Pancreas (tissue), 10 donors: ENCODE measurements around the gene ID3. TPM values are rescaled to one million over a fixed set of nuclear protein-coding genes. Genes with fewer than 3 reads are reported as not detected.
"Not testable (repeated sequence)": the region's sequence is repeated elsewhere in the genome, so short reads cannot be mapped to it uniquely, and the experiment has no call there.

ENCODE experiments used
- ATAC-seq, 4 donors: fragments of 200-7000 bp; cut with Tn5 transposase; one replicate each; pipeline versions ENCODE4 v1.8.0 to v1.9.1; 2020; ENCODE audit warnings: mild to moderate bottlenecking in 4 of 4, moderate library complexity in 4 of 4
- DNase-seq, 6 donors: peaks; one replicate each; pipeline ENCODE4 v3.0.0-alpha.2; 2020
- FAIRE-seq: peaks from 2 replicates; lab custom pipeline; 2012; peaks lifted over from hg19 to GRCh38; lab: Jason Lieb, UNC
- H3K27ac ChIP-seq, 4 donors: fragments of 200-600 bp; sonication (generic); 1 replicate in 3 of 4; 2 replicates in 1 of 4; pipeline versions ENCODE4 v1.5.0 to v1.8.0; 2020
- H3K27me3 ChIP-seq, 4 donors: fragments of 200-600 bp; one replicate each; pipeline ENCODE4 v1.8.0; 2021
- H3K36me3 ChIP-seq, 3 donors: fragments of 200-600 bp; sonication (generic) in 1 of 3; one replicate each; pipeline versions ENCODE4 v1.5.0 to v1.8.0; 2020 to 2021
- H3K4me1 ChIP-seq, 3 donors: fragments of 200-600 bp; one replicate each; pipeline ENCODE4 v1.8.0; 2021
- H3K4me3 ChIP-seq, 4 donors: fragments of 200-600 bp; sonication (generic) in 2 of 4; one replicate each; pipeline versions ENCODE4 v1.5.0 to v1.8.0; 2020 to 2021
- H3K9me3 ChIP-seq, 4 donors: fragments of 200-600 bp; one replicate each; pipeline ENCODE4 v1.8.0; 2021
- CTCF ChIP-seq, 4 donors: fragments of 200-600 bp; sonication (generic) in 3 of 4; IDR thresholded peaks; one replicate each; pipeline versions ENCODE4 v1.5.0 to v1.8.0; 2021; ENCODE audit warnings: antibody characterized with exemption in 4 of 4
- WGBS, 2 donors: extraction: QIAGEN DNeasy Blood & Tissue Kit; methylation state at CpG; one replicate each; pipeline ENCODE4 v1.1.7; 2013; 5-methylcytosine and 5-hydroxymethylcytosine counted together
- intact Hi-C, 3 donors: fragments of 100-400 bp; cut with DNase I; formaldehyde crosslinking; loops; one replicate each; pipeline versions ENCODE4 v1.11.1 to v1.14.2; 2022
- polyA plus RNA-seq, 2 donors: library from polyadenylated mRNA; stranded (reverse); fragments of 200-250 nt; gene quantifications; one replicate each; pipeline ENCODE4 v1.2.3, GENCODE V29; 2013
- total RNA-seq, 6 donors: library from RNA; stranded (reverse); fragmentation: NEBNext Ultra II Directional in 4 of 6; extraction: Animal tissue kit (Norgen Biotek cat#: 25700) in 4 of 6; gene quantifications; one replicate each; pipeline versions ENCODE4 v1.2.1 to v1.2.4, GENCODE V29; 2021 to 2023
- donor health status: healthy with polysubstance abuse.
- donor health status: DM: no; HTN: no; CAD: no; lungs with moderate emphysema.
- donor health status: DM: no; HTN: no; CAD: no.
- donor health status: control.
- donor health status: control.
- donor health status: Bipolar disorder and iron deficiency.
- donor health status: DM: yes; HTN: yes; CAD: no.
- donor health status: DM: no; HTN: no; CAD: no.
- donor health status: DM: no; HTN: no; CAD: no.
- donor health status: DM: yes; HTN: yes; CAD: no.

Gene ID3
- total and polyA plus RNA-seq, 8 donors: 16.6 to 54.0 (median 36.8) TPM

- ATAC-seq: no peak
Observed at GRCh38 chr1:23546897-23547584, 12.3 kb downstream of the ID3 start.

GRCh38 chr1:23545851-23546250 lies 13.4 kb downstream of the ID3 start:
- ATAC-seq (no peak), FAIRE-seq (no peak), DNase-seq (no peak)
- Histone ChIP-seq H3K4me3 (no peak overlapping the region), H3K36me3 (no peaks in the 10 kb centered on the region), H3K27ac (no peak overlapping the region), H3K27me3 (no peaks in the 10 kb centered on the region), H3K4me1 (no peaks in the 10 kb centered on the region), H3K9me3 (no peaks in the 10 kb centered on the region)
- 92 to 93% methylated on average over 9 of the region's 9 CpGs for WGBS, 2 donors
- no peak for TF ChIP-seq CTCF (IDR thresholded peaks at IDR 0.05)
- intact Hi-C loops: loop anchor here (2.0 to 10.0 kb wide), 3 partner anchors 89 to 91 kb away; no protein-coding TSS in a partner anchor

More at GRCh38 chr1:23546897-23547584, 12.3 kb downstream of the ID3 start:
- DNase-seq (no peak), FAIRE-seq (no peak)
- TF ChIP-seq CTCF (IDR thresholded peaks at IDR 0.05): no peak
- Histone ChIP-seq H3K9me3 (no peaks in the 10 kb centered on the region), H3K4me1 (no peaks in the 10 kb centered on the region), H3K27ac (no peak overlapping the region), H3K36me3 (no peaks in the 10 kb centered on the region), H3K27me3 (no peaks in the 10 kb centered on the region), H3K4me3 (no peak overlapping the region)
- WGBS, 2 donors: 59 to 60% methylated on average over 8 of the region's 8 CpGs
- intact Hi-C loops: loop anchor here in 1 of 3 donors (10.0 kb wide), 1 partner anchor 88 kb away; no protein-coding TSS in a partner anchor

GRCh38 chr1:23544444-23545389 lies 14.6 kb downstream of the ID3 start:
- no peaks in the 10 kb centered on the region for H3K9me3 ChIP-seq
- WGBS, 2 donors: 33 to 35% methylated on average over 8 of the region's 8 CpGs
- peak; percentile 62 to 86 (median 80) for DNase-seq
- H3K4me3 ChIP-seq: no peak overlapping the region
- H3K27me3 ChIP-seq: no peaks in the 10 kb centered on the region
- no peak overlapping the region for H3K27ac ChIP-seq
- TF ChIP-seq CTCF (IDR thresholded peaks at IDR 0.05): peak; percentile 68 to 81 (median 78)
- no peaks in the 10 kb centered on the region for H3K36me3 ChIP-seq
- intact Hi-C loops: loop anchor here (2.0 to 10.0 kb wide), 3 partner anchors 90 to 92 kb away; no protein-coding TSS in a partner anchor
- no peak for FAIRE-seq
- peak; percentile 66 to 88 (median 86) for ATAC-seq
- peaks cover 0 to 4% (median 0%) of the 10 kb centered on the region in 3 donors for H3K4me1 ChIP-seq

- H3K27me3 ChIP-seq: no peaks in the 10 kb centered on the region
- FAIRE-seq (no peak), ATAC-seq (no peak), DNase-seq (no peak)
- 64 to 69% methylated on average over 8 of the region's 8 CpGs for WGBS, 2 donors
- peaks cover 0 to 7% (median 0%) of the 10 kb centered on the region in 3 donors for H3K4me1 ChIP-seq
- H3K4me3 ChIP-seq: no peak overlapping the region
- no peaks in the 10 kb centered on the region for H3K9me3 ChIP-seq
- H3K27ac ChIP-seq: no peak overlapping the region
- intact Hi-C loops: loop anchor here (2.0 to 10.0 kb wide), 3 partner anchors 91 to 93 kb away; no protein-coding TSS in a partner anchor
- TF ChIP-seq CTCF (IDR thresholded peaks at IDR 0.05): no peak
- H3K36me3 ChIP-seq: no peaks in the 10 kb centered on the region
Observed at GRCh38 chr1:23543707-23544443, 15.4 kb downstream of the ID3 start.

- H3K9me3 ChIP-seq, H3K4me3 ChIP-seq, H3K36me3 ChIP-seq, FAIRE-seq, H3K27ac ChIP-seq, ATAC-seq, H3K4me1 ChIP-seq, H3K27me3 ChIP-seq, DNase-seq: not testable (repeated sequence)
- WGBS, 2 donors: 83 to 87% methylated on average over 5 of the region's 5 CpGs
- intact Hi-C loops: loop anchor here in 1 of 3 donors (10.0 kb wide), 1 partner anchor 92 kb away; no protein-coding TSS in a partner anchor
Observed at GRCh38 chr1:23542940-23543339, 16.4 kb downstream of the ID3 start.
